Hindlimb muscle (tissue), 1 donor: ENCODE results near the gene MAPKAPK5. TPM values are rescaled to one million over a fixed set of nuclear protein-coding genes. Genes with fewer than 3 reads are reported as not detected.
"Not testable (repeated sequence)": the region's sequence is repeated elsewhere in the genome, so short reads cannot be mapped to it uniquely, and the experiment has no call there.

ENCODE experiments used
- DNase-seq: peaks from one replicate; pipeline ENCODE4 v3.0.0-alpha.2; 2013
- polyA plus RNA-seq: library from polyadenylated mRNA; unstranded; fragments of 120-200 nt; gene quantifications from one replicate; pipeline ENCODE4 v1.2.1, GENCODE V29; 2013; ENCODE audit not compliant: insufficient read length

The MAPKAPK5 gene
- polyA plus RNA-seq, 1 donor: 36.5 TPM

DNA sequence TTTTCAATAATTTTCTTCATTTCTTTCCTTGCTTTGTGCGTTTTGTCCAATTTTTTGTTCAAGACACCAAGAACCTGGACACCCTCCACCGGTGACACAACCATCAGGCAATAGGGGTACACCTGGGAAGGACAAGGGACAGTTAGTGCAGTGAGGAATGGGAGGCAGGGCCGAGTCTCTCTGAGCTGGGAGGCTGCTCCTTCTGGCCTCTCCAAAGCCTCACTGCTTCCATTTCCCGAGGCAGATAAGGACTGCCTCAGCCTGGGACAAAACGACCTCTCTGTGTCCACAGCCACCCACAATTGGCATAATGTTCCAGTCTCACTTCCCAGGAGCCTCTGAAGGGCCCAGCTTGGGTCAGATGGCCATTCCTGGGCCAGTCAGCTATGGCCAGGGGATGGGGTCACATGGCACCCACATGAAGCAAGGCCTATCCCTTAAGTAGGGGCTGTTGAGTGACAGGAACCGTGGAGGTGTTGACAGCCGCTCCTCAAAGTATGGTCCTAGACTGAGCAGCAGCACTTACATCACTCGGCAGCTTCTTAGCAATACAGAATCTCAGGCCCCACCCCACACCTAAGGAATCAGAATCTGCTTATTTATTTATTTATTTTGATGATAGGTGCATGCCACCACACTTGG, 13.6 kb upstream of the MAPKAPK5 start:
- no peak for DNase-seq

DNA sequence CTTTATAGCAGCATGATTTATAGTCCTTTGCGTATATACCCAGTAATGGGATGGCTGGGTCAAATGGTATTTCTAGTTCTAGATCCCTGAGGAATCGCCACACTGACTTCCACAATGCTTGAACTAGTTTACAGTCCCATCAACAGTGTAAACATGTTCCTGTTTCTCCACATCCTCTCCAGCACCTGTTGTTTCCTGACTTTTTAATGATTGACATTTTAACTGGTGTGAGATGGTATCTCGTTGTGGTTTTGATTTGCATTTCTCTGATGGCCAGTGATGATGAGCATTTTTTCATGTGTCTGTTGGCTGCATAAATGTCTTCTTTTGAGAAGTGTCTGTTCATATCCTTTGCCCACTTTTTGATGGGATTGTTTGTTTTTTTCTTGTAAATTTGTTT, 12.4 kb upstream of the MAPKAPK5 start:
- not testable (repeated sequence) for DNase-seq

DNA sequence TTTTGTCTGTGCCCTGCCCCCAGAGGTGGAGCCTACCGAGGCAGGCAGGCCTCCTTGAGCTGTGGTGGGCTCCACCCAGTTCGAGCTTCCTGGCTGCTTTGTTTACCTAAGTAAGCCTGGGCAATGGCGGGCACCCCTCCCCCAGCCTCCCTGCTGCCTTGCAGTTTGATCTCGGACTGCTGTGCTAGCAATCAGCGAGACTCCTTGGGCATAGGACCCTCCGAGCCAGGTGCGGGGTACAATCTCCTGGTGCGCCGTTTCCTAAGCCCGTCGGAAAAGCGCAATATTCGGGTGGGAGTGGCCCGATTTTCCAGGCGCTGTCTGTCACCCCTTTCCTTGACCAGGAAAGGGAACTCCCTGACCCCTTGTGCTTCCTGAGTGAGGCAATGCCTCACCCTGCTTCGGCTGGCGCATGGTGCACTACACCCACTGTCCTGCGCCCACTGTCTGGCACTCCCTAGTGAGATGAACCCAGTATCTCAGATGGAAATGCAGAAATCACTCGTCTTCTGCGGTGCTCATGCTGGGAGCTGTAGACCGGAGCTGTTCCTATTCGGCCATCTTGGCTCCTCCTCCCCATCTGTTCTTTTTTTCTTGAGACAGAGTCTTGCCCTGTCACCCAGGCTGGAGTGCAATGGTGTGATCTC, 7.2 kb upstream of the MAPKAPK5 start:
- DNase-seq: not testable (repeated sequence)

DNA sequence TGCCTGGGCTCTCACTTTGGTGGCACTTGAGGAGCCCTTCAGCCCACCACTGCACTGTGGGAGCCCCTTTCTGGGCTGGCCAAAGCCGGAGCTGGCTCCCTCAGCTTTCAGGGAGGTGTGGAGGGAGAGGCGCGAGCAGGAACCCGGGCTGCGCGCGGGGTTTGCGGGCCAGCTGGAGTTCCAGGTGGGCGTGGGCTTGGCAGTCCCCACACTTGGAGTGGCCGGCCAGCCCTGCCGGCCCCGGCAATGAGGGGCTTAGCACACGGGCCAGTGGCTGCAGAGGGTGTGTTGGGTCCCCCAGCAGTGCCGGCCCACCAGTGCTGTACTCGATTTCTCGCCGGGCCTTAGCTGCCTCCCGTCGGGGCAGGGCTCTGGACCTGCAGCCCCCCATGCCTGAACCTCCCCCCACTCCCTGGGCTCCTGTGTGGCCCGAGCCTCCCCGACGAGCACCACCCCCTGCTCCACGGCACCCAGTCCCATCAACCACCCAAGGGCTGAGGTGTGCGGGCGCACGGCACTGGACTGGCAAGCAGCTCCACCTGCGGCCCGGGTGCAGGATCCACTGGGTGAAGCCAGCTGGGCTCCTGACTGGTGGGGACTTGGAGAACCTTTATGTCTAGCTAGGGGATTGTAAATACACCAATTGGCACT, 6.4 kb upstream of the MAPKAPK5 start:
- DNase-seq: not testable (repeated sequence)

DNA sequence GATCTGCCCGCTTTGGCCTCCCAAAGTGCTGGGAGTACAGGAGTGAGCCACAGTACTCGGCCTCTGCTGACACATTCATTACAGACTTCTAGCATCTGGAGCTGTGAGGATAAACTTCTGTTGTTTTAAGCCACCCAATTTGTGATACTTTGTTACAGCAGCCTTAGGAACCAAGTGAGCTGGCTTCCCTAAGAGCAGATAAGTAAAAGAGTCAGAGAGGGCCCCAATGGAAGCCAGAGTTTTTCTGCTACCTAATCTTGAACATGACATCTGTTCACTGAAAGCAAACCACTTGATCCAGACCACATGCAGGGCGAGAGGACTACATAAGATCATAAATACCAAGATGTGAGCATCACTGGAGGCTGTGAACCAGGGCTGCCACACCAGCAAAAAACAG, 3.7 kb upstream of the MAPKAPK5 start:
- no peak for DNase-seq

DNA sequence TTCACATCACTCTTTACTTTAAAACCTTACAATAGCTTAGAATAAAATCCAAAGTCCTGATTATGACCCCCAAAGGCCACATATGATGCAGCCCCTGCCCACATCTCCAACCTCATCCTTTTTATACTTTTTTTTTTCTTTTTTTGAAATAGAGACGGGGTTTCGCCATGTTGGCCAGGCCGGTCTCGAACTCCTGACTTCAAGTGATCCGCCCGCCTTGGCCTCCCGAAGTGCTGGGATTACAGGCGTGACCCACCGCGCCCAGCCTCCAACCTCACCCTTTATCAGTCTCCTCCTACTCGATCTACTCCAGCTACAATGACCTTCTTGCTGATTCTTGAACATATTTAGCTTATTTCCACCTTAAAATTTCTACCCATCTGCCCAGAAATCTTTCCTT, 1.2 kb upstream of the MAPKAPK5 start:
- DNase-seq: no peak

DNA sequence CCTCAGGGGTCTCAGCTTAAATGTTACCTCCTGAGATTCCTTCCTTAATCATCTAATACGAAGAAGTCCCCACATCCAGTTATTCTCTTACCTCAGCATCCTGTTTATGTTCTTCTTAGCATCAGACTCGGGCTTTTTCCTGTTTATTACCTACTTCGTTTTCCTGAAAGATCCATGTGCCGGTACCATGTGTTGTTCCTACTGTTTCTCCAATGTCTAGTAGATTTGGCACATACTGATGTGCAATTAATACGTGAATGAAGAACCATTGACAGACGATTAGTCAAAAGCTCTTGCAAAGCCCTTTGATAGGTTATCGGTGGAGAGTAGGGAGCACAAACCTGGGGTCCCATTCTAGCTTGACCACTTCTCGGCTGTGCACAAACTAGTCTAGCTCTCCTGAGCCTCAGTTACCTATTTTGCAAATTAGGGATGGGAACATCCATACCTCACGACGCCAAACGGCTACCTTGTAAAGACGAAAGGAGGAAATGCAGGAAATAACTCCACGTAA, 735 bp upstream of the MAPKAPK5 start:
- no peak for DNase-seq

DNA sequence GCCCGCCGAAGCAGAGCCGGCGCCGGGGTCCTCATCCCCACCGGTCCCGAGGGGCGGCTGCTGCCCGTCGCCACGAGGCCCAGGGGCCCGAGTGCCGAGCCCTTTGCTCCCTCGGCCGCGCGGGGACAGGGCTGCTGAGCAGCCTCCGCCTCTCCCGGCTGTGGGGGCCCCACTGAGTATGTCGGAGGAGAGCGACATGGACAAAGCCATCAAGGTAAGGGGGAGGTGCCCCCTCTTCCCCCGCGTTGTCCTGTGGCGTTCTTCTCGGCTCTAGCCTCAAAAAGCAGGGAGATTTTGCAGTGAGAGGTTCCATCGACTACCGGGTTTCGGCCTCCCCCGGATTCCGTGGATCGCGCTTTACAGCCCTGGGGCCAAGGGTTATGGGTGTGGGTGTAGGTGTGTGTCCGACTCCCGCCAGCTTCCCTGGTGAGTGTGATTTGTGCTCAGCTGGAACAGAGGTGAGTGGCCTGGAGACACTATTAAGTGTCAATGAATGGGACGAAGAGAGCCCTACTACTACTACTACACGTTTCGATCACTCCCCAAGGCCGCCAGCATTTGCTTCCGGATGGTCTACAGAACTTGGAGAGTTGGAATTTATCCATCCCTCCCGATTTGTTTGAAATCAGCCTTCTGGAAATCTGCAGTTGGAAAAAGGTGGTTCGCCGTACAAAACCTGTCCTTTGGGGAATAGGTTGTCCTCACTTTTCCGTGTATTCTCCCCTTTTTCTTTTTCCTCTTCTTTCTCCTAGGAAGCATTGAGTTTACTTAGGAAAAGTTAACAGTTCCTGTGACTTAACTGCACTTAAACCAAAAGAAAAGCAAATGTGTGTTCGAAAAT, 748 bp downstream of the MAPKAPK5 start:
- no peak for DNase-seq

DNA sequence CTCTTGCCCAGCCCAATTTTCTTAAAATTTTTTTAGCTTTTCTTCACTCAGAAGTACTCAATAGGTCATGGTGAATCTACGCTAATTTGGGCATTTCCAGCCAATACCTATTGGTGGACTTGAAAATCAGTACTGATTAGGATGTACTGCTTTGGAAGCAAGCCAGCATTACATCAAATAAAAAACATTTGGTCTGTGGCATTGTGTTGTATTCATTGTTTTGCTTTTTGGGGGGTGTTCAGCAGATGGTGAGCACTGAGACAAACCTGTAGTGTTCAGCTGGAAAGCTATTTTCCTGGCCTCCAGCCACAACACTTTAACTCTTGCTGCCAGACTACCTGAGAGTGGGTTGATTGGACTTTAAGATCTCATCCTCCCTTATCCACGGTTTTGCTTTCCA, 4.0 kb downstream of the MAPKAPK5 start:
- DNase-seq: no peak

DNA sequence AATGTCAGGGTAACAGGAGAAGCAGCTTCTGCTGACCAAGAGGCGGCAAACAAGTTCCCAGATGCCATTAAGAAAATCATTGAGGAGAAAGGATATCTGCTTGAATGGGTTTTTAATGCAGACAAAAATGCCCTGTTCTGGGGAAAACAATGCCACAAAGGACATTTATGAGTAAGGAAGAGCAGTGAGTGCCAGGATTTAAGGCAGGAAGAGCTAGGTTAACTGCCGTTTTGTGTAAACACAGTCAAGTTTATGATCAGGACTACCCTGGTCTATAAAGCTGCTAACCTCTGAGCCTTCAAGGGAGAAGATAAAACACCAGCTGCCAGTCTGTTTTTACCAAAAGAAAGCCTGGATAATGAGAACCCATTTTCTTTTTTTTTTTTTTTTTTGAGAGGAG, 8.5 kb downstream of the MAPKAPK5 start:
- DNase-seq: no peak

DNA sequence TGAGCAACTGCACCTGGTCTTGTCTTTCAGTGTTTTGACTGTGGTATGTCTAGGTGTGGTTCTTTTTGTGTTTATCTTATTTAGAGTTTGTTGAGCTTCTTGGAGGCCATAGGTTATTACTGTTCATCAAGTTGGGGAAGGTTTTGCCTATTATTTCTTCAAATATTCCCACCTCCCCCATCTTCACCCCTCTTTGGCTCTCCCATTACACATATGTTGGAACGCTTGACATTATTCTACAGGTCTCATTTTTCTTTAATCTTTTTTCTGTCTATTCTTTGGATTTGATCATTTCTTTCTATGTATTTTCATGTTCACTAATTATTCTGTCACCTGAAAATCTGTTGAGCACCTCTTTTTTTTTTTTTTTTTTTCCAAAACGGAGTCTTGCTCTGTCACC, 16.2 kb downstream of the MAPKAPK5 start:
- no peak for DNase-seq

DNA sequence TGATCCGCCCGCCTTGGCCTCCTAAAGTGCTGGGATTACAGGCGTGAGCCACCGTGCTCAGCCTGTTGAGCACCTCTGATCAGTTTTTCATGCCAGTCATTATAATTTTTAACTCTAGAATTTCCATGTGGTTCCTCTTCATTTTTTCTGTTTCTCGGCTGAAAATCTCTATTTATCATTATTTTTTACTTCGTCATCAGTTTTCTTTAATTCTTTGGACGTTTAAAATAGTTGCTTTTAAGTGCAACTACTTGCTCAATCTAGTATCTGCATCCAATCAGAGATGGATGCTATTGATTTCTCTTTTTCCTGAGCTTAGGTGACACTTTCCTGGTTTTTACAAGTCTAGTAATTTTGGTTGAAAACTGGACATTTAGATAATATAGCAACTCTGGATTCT, 16.8 kb downstream of the MAPKAPK5 start:
- no peak for DNase-seq

DNA sequence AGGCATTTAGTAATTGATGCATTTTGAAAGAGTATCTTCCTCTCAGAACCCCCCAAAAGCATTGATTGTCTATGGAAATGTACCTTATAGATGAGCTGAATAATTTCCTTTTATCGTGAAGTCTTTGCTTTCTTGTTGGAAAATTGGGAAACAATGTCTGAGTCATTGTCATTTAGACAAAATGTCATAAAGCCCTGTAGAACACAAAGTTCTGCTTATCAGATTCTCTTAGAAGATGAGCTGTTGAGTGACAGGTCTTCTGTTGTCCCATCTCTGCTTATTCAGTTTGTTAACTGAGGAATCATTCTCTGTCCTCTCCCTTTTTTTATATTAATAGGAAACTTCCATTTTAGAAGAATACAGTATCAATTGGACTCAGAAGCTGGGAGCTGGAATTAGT, 22.9 kb downstream of the MAPKAPK5 start:
- no peak for DNase-seq

DNA sequence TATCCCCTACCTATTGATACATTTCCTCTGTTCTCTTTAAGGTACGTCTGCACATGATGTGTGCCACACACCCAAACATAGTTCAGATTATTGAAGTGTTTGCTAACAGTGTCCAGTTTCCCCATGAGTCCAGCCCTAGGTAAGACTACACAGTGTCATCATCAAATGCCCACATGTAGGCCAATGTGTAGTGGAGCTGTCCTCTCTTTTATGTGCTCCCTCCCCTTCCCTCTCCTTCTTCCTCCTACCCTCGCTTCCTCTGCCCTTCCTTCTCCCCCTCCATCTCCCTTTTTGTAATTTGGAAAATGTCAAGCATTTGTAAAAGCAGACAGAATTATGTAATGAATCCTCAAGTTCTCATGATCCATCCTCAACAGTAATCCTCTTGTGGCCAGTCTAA, 25.5 kb downstream of the MAPKAPK5 start:
- no peak for DNase-seq

DNA sequence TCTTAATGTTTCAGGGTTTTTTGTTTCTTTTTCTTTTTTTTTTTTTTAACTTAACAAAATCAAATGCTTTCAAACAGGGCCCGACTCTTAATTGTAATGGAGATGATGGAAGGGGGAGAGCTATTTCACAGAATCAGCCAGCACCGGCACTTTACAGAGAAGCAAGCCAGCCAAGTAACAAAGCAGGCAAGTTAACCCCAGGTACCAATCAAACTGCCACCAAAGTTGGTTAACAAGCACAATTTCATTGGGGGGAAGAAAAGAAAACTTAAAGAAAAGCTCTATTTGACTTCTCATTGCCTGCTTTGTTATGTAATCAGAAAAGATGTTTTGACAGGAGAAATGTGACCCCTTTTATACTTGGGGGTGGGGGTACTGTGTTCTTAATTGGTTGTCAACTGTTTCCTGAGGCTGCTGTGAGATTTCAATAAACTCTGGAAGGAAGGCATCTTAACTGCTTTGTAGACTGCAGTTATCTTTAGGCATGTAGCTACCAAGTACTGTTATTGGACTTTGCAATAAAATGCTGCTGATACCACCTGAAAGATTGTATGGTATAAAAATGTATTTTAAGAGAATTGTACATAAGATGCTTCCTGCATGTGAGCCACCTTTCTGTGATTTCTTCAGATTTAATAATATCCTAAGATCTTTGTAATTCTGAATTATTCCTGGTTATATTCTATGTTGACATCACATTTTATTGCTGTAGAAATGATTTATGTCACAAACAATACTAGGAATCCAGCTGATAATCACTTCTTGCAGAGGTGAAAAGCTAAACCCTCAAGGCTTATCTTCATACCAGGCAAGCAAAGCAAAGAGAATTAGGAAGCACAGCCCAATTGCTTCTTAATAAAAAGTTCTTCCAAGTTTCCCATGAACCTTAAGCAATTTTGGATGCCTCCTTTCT, 26.9 kb downstream of the MAPKAPK5 start:
- DNase-seq: no peak

DNA sequence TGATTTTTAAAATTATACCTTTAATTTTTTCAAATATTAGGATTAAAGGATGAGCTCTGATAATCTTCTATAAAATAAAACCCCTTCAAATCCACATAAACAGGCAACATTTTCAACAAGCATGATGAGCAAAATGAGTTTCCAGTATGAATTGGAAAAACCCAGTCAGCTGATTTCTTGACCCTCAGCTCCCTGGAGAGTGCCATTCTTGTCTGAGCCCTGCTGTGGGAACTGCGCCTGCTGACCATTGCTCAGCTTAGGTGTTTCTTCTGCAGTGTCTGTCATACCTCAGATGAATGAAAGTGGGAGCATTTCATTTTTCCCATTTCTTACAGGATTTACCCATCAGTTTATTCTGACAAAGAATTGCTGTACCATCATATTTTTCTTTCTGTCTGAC, 27.6 kb downstream of the MAPKAPK5 start:
- no peak for DNase-seq

DNA sequence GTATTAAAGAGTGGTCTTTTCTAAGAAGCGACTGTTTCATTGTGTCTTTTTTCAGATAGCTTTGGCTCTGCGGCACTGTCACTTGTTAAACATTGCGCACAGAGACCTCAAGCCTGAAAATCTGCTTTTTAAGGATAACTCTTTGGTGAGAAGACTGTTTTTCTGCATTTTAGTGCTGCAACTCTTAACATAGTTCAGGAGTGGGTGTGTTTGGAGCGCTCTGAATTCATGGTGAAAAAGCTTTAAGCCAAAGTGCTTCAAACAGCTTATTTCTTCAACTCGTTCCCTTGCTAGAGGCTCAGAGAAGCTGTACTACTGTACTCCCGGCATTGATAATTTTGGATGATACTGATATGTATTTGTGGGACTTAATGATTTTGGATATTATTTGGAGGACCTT, 28.2 kb downstream of the MAPKAPK5 start:
- no peak for DNase-seq

DNA sequence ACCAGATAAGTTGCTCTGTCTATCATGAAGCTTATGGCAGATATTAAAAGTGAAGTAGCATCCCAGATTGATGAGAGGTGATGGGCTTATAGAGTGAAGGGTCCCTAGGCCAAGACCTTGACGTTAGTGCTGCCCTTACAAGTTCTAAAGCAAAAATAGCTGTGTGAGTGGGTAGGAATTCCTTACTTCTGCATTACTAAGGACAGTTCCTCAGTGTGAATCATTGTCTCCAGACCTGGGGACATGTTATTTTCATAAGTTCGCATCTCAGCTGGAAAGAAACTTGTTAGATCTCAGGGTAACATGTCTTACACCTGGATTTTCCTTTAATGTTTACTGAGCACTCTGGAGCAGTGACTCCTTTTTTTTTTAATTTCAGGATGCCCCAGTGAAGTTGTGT, 28.7 kb downstream of the MAPKAPK5 start:
- no peak for DNase-seq

DNA sequence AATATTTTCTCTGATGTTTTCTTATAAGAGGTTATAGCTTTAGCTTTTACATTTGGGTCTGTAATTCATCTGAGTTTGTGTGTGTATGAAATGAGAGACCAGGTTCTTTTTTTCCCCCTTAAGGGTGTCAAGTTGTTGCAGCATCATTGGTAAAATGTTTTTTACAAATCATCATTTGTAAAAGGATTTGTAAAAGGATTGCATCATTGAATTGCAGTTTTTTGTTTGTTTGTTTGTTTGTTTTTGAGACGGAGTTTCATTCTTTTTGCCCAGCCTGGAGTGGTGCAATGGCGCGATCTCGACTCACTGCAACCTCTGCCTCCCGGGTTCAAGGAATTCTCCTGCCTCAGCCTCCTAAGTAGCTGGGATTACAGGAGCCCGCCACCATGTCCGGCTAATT, 31.1 kb downstream of the MAPKAPK5 start:
- no peak for DNase-seq

DNA sequence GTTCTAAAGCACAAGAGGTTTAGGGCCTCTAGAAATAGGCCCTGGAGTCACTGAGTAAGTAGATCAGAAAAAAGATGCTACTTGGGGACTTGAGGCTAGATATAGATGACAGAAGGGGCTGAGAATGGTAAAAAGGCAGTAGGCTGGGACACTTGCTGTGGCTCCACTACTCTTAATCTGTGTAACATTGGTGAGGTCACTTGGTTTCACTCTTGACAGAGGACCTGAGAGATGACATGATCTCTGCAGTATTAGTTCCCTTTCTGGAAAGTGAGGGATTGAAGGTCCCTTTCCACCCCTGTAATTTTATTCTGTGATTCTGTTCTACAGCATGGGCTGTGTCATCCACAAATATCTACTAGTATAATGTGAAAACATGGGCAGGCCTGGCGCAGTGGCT, 39.7 kb downstream of the MAPKAPK5 start:
- no peak for DNase-seq

DNA sequence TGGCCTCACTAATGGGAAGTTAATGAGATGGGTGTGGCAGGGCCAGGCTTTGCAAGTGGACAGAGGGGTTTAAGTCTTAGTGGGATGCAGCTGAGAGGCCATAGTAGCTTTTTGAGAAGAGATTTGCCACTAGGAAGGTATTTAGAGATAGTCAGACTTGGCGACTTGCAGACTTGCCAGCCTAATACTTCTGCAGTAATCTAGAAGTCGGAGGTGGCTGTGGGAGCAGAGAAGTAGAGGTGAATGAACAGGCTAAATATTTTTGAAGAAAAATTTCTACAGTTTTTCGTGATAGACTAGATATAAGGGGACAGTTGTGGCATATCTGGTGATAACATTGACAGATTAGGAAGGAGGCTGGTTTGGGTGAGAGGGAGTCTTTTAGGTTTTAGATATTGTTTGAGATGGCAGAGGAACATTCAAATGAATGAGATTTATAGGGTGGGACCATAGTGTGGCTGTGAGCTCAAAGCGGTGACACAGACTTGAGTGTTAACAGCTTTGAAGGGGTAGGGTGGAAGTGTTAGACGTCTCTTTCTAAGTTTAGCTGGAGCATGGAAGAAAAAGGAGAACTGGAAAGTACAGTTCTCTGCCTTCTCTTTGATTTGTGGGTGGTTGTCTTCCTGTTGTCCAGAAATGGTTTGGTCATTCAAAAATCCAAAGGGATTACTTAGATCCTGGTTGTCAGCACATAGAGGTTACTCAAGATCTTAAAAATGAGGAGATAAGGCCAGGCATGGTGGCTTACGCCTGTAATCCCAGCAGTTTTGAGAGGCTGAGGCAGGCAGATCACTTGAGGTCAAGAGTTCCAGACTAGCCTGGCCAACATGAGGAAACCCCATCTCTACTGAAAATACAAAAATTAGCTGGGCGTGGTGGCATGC, 44.9 kb downstream of the MAPKAPK5 start:
- DNase-seq: no peak
